HG02943 (cell line): ENCODE data around the gene NLRP1.
A peak's percentile ranks its signal among the peaks of the same experiment; 100 is the strongest.

ENCODE experiments used
- ATAC-seq: cut with Tn5 transposase; IDR thresholded peaks from one replicate; pipeline ENCODE4 v1.9.1; 2021; ENCODE audit warnings: mild to moderate bottlenecking, low read depth, moderate library complexity; ENCODE audit not compliant: unreplicated experiment

NLRP1 gene

DNA sequence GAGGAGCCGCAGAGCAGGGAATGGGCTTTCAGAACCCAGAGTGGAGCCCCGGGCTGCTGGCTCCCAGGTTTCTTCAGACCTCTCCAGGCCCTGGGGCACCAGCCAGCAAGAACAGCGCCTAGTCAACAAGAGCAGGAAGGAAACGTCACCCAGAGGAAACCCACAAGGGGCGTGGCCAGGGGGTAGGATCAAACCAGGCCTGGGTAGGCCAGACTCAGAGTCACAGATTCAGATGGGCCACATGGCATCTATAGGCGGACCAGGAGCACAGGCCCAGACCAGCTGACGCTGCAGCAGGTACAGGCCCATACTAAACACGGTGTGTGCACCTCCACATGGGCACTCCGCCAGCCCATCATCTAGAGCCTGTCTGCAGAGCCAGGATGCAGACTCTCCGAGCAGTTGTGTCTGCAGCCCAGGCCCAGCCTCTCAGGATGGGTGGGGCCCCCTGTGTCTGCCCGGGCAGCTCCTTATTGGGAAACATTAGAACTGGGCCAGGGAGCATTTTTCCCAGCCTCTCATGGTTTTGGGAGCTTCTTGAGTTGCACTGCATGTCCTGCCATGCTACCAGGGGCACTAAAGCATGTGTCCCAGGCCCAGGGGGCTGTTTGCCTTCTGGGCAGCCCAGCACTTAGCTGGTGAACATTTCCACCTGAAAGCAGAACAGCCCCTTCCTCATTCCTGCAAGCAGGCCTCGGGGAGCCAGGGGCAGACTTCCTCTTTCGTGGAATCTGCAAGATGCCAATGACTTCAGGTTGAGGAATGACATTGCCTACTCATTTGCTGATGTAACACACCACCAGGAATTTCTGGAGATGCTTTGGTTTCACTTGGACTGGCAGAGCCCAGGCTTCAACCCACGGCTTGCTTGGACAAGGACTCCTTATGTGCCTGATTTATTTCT is at the start of gene NLRP1:
NLRP1 (minus strand) TSS at position 127 of the 904 bp plus-strand sequence. CDS start 552 bp downstream, outside the sequence.
- ATAC-seq, result peak; percentile 91

DNA sequence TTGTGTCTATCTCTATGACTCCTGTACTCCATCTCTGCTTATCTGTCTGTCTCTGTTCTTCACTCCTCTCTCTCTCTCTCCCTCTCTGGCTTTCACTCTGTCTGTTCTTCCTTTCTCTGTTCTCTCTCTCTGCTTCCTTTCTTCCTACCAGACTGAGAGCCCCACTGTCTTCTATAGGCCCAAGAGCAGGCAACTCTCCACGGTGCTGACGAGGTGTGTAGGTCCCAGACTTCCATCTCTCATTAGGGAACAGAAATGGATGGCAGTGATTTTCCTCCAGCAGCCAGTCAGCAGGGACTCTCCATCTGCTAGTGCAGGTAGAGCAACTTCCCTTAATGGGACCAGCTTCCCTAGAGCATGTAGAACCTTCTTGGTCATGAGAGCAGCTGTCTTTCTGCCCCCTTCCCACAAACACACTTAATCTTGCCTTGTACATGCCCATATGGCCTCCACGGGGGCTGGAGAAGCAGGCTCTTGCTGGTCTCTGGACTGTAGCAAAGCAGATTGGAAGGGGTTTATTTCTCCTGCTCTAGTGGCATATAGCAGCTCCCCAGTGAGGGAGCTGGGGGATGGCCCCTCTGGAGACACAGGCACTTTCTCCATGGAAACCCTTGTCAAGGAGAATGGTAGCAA is 47.8 kb upstream of the NLRP1 start:
- ATAC-seq, result no peak

DNA sequence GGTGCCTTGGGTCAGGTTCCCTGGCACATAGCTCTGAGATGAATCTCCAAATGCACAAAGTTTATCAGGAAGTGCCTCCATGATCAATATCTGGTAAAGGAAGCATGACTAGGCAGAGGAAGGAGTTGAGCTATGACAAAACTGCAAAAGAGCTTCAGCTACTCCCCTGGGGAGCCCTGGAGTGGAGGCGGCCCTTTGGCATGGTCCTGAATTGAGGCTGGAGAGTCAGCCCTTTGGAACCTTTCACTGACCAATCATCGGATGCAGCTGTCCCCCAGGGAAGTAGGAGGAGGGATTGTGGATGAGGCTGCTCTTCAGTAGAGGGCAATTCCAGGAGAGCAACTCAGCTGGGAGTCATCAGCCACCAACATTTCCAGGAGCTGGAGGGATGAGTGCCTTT is 46.1 kb upstream of the NLRP1 start:
- no peak for ATAC-seq

DNA sequence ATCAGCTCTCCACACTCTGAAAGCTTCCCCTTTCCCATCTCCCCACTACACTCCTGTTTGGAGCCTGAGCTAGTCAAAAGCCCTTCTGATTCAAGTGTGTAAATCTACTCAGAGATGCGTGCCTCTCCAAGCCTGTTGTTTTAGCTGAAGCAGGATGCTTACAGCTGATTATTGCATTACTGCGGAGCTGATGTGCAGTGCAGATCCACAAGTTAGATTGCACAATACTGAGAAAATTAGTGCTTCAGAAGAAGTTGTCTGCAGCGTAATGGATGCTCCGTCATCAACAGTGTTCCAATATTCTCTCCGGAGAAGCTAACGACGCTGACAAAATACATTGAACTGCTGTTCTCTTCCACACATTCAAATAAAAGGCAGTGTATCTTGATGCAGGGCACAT is 44.8 kb upstream of the NLRP1 start:
- ATAC-seq, result no peak

DNA sequence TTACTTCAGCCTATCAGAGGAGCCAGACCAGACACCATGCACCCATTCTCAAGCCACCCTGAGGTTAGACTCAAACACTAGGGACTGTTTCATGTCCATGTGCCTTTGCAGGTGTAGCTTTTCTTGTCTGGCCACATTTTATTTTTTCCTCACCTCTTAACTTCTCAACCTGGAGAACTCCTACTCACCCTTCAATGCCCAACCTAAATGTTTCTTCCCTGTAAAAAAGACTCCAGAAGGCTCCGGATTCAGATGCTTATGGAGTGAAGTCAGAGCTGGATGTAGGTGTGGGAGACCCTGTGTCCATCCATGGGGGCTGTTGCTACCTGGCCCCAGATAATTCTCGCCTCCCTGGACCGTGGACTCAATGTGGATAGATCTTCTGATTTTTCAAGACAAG is 44.0 kb upstream of the NLRP1 start:
- ATAC-seq, result no peak

DNA sequence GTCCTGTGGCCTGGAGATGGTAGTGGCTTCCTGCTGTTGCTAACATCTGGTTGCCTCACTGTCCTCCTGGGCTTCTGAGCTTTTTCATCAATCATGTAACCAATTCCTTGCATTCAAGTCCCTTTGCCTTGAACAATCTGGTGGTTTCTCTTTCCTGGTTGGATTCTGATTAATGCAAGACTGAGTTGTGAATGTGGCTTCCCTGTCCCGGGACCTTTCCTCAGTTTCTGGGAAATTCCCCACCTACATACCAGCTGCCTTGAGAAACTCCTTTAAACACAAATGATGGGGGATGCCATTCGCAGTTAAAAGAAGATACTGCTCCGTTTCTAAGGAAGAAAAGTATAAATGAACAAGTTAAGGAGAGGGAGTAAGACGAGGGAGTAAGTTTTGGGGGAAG is 39.9 kb upstream of the NLRP1 start:
- no peak for ATAC-seq

DNA sequence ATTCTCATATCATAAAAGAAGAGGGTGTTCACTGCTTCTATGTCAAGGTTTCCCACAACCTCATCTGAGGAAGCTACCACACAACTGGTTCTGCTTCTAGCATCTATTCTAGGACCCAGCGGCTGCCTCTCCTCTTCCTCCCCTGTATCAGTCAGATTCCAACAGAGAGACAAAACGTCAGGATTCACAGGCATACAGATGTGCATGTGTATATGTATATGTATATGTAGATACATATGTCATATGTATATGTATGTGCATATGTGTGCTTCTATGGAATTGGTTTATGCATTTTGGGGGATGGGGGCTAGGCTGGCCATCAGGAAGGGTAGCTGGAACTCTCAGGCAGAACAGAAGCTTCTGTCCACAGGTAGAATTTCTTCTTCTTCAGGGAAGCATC is 37.4 kb upstream of the NLRP1 start:
- ATAC-seq, result no peak

DNA sequence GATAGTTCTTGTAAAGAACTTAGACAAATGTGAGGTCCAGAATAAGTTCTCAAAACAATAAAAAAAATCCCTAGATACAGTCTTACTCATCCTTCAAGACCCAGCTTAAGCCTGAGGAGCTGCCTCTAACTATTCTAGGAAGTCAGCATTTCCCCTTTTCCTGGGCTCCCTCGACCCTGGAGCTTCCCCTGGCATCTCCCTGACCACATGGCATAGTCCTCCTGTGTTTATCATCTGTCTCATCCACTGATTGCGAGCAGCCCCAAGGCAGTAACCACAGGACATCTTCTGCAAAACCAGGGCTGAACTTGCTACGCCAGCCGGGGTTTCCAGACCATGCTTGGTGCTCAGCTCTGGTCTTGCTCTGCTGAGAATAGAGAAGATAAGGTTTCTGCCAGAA is 36.7 kb upstream of the NLRP1 start:
- no peak for ATAC-seq

DNA sequence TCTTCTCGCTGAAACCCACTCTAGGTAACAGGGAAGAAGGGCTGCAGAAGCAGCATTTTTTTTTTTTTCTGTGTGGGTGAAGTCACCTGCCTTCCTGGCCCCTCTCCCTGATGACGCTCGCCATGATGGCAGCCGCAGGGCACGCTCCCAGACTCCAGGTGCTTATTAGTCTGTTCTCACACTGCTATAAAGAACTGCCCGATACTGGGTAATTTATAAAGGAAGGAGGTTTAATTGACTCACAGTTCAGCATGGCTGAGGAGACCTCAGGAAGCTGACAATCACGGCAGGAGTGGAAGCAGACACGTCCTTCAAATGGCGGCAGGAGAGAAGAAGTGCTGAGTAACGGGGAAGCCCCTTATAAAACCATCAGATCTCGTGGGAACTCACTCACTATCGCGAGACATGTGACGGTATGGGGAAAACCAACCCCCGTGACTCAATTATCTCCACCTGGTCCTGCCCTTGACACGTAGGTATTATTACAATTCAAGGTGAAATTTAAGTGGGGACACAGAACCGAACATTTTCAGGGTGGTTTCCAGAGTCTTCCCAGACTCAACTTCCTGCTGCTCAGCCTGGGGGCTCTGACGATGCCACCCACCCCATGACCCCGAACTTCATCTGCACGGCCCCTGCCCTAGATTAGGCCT is 34.9 kb upstream of the NLRP1 start:
- no peak for ATAC-seq

DNA sequence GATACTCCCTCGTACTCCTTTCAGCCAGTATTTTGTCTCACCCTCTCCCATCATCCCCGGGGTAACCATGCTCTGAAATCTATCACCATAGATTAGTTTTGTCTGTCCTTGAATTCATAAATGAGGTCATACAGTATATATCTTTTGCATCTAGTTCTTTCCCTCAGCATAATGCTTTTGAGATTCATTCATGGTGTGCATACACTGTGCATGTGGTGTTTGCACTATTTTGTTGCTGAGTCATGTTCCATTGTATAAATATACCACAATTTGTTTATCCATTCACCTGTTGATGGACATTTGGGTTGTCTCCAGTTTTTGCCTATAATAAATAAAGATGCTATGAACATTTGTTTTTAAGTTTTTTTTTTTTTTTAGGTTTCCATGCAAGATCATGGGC is 34.2 kb upstream of the NLRP1 start:
- no peak for ATAC-seq

DNA sequence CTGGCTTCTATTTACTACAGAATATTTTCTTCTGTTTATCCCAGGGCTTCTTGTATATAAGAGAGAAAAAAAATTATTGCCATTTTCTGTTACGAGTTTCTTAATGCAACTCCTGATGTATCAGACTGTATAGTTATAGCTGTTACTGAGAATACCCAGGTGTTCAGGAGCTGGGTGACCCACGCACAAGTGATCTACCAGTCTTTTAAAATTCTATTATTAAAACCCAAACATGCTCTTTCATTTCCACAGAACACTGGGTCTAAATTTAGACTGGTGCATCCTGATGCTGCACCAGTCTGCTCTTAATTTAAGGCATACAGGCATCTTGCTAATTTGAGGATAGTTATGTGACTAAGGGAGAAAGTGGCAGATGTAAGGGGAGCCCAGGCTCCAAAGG is 31.2 kb upstream of the NLRP1 start:
- ATAC-seq, result no peak

DNA sequence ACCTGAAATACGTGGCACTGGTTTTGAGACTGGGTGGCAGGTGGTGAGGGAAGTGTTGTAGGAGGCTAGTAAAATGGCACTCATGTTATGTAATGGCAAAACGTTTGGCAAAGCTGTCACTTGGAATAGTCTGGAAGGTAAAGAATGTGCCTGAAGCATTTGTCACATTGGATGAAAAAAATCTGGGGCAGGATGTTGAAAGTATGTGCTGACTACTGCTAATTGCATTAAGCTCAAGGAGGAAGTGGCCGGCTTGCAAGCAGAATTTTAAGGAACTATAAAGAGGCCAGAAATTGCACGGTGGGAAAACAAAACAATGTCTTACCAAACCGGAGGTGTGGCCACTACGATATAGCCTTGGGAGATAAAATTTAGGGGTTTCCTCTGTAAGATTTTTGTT is 26.6 kb upstream of the NLRP1 start:
- ATAC-seq, result no peak

DNA sequence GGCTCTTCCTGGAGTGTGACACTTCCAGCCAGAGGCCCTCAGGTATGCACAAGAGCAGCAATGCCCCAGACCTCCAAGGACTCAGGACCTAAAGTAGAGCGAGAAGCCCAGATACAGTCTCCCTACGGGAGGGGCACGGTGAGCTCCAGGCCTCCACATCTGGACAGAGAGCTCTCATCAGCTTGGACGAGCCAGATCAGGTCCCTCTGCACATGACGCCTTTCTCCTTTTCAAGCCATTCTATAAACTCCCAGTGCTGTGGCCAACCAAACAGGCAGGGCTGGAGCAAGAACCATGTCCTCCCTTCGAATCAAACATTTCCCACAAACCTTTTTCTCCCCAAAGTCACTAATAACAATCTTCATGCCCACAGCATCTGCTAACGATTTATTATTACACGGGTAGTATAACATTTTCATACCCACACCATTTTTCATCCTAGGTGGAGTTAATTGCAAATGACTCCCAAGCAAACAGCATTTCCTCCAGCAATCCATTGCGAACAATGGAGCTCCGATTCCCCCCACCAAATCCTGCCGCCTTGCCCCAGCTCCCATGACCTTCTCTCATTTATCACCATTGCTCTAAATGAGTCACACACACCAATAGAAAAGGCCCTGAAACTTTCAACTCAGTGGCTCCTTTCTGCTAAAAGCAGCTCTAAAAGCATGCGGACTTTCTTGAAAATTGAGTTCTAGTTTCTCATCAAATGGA is 24.2 kb upstream of the NLRP1 start:
- no peak for ATAC-seq

DNA sequence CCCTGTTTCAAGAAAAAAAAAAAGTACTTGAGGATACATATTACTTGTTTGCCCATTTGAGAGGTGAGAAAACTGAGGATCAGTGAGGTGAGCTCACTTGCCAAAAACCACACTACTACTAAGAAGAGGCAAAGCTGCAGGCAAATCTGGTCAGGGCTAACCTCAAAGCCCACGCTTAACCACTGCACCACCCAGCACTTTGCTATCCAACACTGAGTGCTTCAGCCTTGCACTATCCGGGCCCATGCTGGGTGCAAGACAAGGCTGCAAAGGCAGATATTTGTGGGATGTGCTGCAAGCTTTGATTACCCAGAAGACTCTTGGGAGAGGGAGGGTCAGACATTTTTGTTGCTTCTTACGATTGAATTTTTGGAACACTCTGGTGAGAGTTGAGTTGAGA is 23.6 kb upstream of the NLRP1 start:
- ATAC-seq, result no peak

DNA sequence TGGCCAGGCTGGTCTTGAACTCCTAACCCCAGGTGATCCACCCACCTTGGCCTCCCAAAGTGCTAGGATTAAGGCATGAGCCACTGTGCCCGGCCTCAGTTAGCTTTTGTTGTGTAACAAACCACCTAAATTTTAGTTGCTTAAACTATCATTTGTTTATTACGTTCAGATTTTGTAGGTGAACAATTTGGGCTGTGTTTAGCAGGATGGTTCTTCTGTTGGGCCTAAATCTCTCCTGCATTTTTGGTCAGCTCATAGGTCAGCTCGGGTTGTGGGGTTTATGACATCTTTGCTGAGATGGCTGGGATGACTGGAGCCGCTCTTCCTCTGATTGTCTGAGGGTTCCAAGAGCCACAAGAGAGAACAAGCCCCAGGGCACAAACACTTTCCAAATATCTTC is 21.1 kb upstream of the NLRP1 start:
- no peak for ATAC-seq

DNA sequence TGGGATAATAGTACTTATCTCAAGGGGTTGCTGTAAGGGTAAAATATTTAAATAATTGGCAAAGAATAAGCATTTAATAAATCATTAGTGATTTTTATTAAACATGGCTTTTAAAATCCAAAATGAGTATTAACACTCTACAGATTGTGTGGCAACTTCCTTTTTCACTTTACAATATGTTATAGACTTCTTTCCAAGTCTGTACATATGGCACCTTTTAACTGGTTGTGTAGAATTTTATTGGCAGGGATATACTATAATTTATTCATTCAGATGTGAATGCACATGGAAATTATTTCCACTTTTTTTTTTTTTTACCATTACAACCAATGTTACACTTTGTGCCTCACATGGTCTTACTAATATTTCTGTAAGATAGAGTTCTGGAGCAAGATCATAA is 15.7 kb upstream of the NLRP1 start:
- no peak for ATAC-seq

DNA sequence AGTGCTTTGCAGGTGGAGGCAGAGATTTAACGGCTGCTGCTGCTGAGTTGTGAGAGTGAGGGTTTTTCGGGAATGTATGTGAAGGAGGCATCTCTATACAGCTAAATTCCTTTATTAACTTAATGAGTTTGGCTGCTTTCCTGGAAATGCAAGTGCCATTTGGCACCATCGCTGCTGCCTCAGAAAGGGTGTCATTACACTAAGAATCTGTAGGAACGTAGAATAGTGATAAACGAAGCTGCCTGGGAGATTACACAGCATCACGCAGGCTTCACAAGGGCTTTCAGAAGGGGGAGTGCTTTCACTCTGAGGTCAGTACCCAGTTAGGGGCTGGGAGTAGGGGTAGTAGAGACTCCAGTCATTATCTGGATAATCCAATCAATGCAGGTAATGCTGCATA is 14.1 kb upstream of the NLRP1 start:
- ATAC-seq, result no peak

DNA sequence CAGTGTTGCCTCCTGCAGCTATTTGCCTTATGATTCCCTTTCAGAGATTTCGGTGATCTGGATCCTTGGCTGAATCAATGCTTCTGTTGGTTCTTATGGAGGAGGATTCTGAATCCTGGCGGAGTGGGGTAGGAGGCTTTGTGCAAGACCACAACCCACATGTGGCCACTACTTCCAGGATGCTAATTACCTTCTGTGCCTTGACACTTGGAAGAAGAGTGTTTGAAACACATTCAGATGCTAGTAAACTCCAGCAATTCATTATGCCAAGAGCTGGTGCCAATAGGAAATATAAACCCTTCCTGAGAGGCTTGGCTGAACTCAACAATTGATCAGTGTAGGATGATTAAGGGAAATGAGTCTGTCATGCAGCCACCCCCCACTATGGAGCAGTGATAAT is 12.1 kb upstream of the NLRP1 start:
- no peak for ATAC-seq

DNA sequence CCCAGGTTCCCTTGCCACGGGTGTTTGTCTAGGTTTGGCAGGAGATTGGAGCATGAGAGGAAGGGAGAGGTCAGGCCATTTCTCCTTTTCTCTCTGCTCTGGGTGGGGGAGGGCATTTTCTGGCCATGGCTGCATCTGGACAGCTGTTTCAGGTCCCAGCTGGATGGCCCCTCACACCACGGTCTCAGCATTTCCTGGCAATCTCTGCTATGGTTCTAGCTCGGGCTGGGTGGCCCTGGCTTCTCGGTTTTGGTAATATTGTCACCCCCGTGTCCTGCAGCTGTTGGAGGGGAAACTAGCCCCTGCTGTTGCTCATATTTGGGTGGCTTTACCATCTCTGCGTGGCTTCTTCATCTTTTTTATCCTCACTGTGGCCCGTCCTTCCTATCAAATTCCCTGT is 11.5 kb upstream of the NLRP1 start:
- no peak for ATAC-seq

DNA sequence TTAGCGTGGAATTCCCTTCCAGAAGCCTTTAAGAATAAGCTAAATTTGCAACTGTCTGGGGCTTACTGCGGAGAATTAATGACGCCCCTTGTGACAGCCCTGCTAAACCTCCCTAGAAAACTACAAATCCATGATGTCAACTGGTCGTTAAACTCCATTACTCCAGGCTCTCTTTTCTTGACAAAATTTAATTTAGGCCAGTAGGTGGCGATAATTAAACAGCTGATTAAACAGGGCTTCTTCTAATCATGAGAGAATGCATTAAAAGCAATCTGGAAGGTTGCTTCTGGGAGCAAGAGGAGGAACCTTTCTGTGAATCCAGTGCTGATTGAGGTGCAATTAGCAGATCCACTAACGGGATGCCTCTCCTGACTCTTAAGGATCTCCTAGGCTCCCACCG is 8.1 kb upstream of the NLRP1 start:
- ATAC-seq, result no peak

DNA sequence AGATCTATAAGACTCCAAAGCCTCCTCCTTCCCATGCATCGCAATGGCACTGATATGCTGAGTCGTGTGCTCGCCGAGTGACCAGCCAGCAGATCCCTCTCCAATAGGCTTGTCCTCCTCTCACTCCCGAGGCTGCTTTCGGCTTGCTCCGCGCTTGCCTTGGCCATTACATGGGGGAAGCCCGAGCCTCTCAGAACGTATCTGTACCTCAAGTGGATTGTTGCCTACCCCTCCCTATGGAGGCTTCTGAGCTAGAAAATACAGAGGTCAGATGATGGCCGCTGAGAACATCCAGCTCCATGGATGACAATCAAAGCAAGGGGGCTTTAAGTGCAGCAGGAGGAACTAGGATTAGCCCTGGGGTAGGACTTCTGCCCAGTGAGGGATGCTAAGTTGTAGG is 7.7 kb upstream of the NLRP1 start:
- ATAC-seq, result no peak
